ENCODE measurements around the gene REEP3. TPM values are rescaled to one million over a fixed set of nuclear protein-coding genes. Genes with fewer than 3 reads are reported as not detected.
A peak's percentile ranks its signal among the peaks of the same experiment; 100 is the strongest.

The REEP3 gene
- total and polyA plus RNA-seq, 2 of the 8 experiments (the other 6 are each of a cell fraction or from before 2014, with no cell fraction given): 5.8 to 31.5 TPM

DNA sequence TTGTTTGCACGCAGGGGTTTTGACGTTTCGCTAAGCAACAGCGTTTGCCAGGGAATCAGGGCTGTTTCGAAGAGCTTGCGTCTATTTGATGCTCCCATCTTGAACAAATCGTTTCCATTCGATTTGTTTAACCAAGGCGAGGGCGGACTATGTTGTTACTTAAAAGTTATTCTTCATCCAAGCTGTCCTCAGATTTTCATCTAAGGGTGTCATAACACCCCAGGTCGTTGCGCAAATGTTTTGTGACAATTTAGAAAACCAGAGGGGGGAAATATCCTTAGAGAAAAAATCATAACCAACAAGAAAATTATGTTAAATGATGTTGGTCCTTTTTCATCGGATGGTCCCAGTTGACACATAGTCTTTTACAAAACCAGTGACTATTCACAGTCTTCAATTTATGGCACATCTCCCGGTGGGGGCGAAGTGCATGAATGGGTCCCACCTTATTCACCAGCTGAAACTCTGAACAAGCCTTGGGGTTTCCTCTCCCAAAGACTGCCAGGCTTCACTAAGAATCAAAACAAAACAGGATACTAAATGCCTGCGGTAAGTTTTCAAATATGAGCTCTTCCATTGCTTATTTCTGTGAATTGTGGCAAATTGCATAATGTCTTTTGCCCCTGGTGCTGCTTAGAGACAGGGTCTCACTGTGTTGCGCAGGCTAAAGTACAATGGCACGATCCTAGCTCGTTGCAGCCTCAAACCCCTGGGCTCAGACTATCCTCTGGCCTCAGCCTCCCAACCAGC, 109.9 kb downstream of the REEP3 start:
- ChIA-PET CTCF (ENCODE audit: partially characterized antibody) (interaction anchor here (0.6 to 5.2 kb wide), 17 partner anchors 25 to 1094 kb away, joined by 3 to 68 read pairs (median 3); partner anchors contain the start of gene JMJD1C), POLR2A (ENCODE audit: partially characterized antibody) (interaction anchor here (0.6 to 4.6 kb wide), 27 partner anchors 8 to 464 kb away, joined by 3 to 44 read pairs (median 5); partner anchors contain the start of gene REEP3)
- no peak overlapping the region for H3K23ac ChIP-seq (ENCODE audit: insufficient read length)
- H3K56ac ChIP-seq (replicated peaks; ENCODE audit: insufficient read length, low read depth, low read length): no peak overlapping the region
- H3K18ac ChIP-seq (ENCODE audit: extremely low read depth, low read length): peak overlapping the region; percentile 98; the same call in 1 of the 2 replicates
- no peak overlapping the region; the same call in 1 of the 2 replicates for H3K27ac ChIP-seq (ENCODE audit: low read depth, low read length)
- DNase-seq (ENCODE audit: low read depth in 1 of 2, low spot score in 2 of 2) (no peak), FAIRE-seq (no peak)
- peak overlapping the region; percentile 60 to 80 (median 72) for H3K4me3 ChIP-seq (ENCODE audit: extremely low read depth in 1 of 4, insufficient read depth in 2 of 4, low read depth in 3 of 4, low read length in 4 of 4)
- H2BK5ac ChIP-seq (ENCODE audit: low read depth, low read length): peak overlapping the region; percentile 97; the same call in 1 of the 2 replicates
- H3K14ac ChIP-seq (ENCODE audit: insufficient read length): no peak overlapping the region
- no peak overlapping the region for H4K5ac ChIP-seq (ENCODE audit: insufficient read length, low read depth, low read length)
- no peaks in the 10 kb centered on the region for H3K36me3 ChIP-seq (ENCODE audit: control insufficient read depth in 2 of 4, insufficient read depth in 4 of 4, low read length in 3 of 4)
- H2BK15ac ChIP-seq (ENCODE audit: low read length): no peak overlapping the region
- peaks cover 9% of the 10 kb centered on the region; the same call in 1 of the 2 replicates for H3K23me2 ChIP-seq (ENCODE audit: low read depth, low read length)
- peak overlapping the region; percentile 86; the same call in 1 of the 2 replicates for H2AFZ ChIP-seq (ENCODE audit: low read length)
- no peak overlapping the region for H2BK120ac ChIP-seq (replicated peaks; ENCODE audit: low read depth, low read length)
- H3K4me2 ChIP-seq (ENCODE audit: insufficient read depth in 1 of 2, low read depth in 2 of 2, low read length in 2 of 2): peak overlapping the region; percentile 70 to 89
- H2BK12ac ChIP-seq (ENCODE audit: low read depth, low read length): no peak overlapping the region; the same call in 1 of the 2 replicates
- WGBS, 2 experiments (ENCODE audit: extremely low coverage in 1 of 2, insufficient coverage in 1 of 2, insufficient read length in 1 of 2, insufficient replicate concordance in 2 of 2, low coverage in 1 of 2, low lambda C conversion rate in 2 of 2, missing lambda C conversion rate in 1 of 2): 36% methylated on average over 19 of the region's 19 CpGs; no CpG with 5 or more reads in 1 of the 2 experiments
- H4K20me1 ChIP-seq (replicated peaks in 1 of 2; ENCODE audit: control insufficient read depth in 1 of 2, insufficient read depth in 2 of 2, low read length in 2 of 2): no peaks in the 10 kb centered on the region
- peak overlapping the region in 3 of 4 experiments; percentile 64 to 76 (median 70); a peak in 6 of 7 replicates for H3K9ac ChIP-seq (replicated peaks in 1 of 4; ENCODE audit: extremely low read depth in 1 of 4, low read depth in 3 of 4, low read length in 3 of 4)
- H3K79me2 ChIP-seq (ENCODE audit: control insufficient read depth in 1 of 2, insufficient read depth in 2 of 2, low read length in 2 of 2): no peaks in the 10 kb centered on the region
- H3K27me3 ChIP-seq (replicated peaks in 1 of 4; ENCODE audit: control insufficient read depth in 3 of 4, extremely low read depth in 1 of 4, insufficient read depth in 3 of 4, low read length in 3 of 4): no peaks in the 10 kb centered on the region
- no peaks in the 10 kb centered on the region for H3K79me1 ChIP-seq (ENCODE audit: low read depth, low read length)
- H4K91ac ChIP-seq (replicated peaks; ENCODE audit: insufficient read length, low read length): peak overlapping the region; percentile 36
- H3K4ac ChIP-seq (replicated peaks; ENCODE audit: insufficient read length, low read depth, low read length): no peak overlapping the region
- H3K9me3 ChIP-seq (ENCODE audit: insufficient read depth in 2 of 2, low read depth in 1 of 2, low read length in 1 of 2): no peaks in the 10 kb centered on the region
- H3K4me1 ChIP-seq (replicated peaks in 1 of 4; ENCODE audit: control insufficient read depth in 3 of 4, insufficient read depth in 4 of 4, low read length in 3 of 4): peaks cover 11 to 16% (median 13%) of the 10 kb centered on the region in 4 experiments; a peak in 6 of 7 replicates
- no peak overlapping the region for H4K8ac ChIP-seq (ENCODE audit: extremely low read depth, insufficient read depth, low read length)
- H2BK20ac ChIP-seq (ENCODE audit: low read length): no peak overlapping the region
- peak overlapping the region; percentile 91 for H2AK5ac ChIP-seq (ENCODE audit: low read depth, low read length)
- TF ChIP-seq SAP30 (IDR thresholded peaks at IDR 0.05; ENCODE audit: insufficient read depth, insufficient replicate concordance, low read length): peak; percentile 4
- 0 out of 2 replicates have a peak, but pooled peaks have one; percentile 10 for TF ChIP-seq SP1 (IDR thresholded peaks at IDR 0.05; ENCODE audit: low read depth, low read length)
- TF ChIP-seq SIN3A (conservative IDR thresholded peaks at IDR 0.05 in 1 of 2, IDR thresholded peaks at IDR 0.05 in 1 of 2; ENCODE audit: low read depth in 1 of 2, low read length in 2 of 2): 0 out of 4 replicates have a peak, but pooled peaks of 1 of the 2 experiments have one; percentile 72
- TF ChIP-seq TAF7 (optimal IDR thresholded peaks at IDR 0.05; ENCODE audit: borderline replicate concordance, low read depth, low read length): peak; percentile 12
- TF ChIP-seq POLR2AphosphoS5 (IDR thresholded peaks at IDR 0.05; ENCODE audit: low read depth, low read length): no peak
- no peak for TF ChIP-seq POU5F1 (IDR thresholded peaks at IDR 0.05; ENCODE audit: low read depth, low read length)
- 0 out of 2 replicates have a peak, but pooled peaks have one; percentile 5 for TF ChIP-seq CEBPB (IDR thresholded peaks at IDR 0.05; ENCODE audit: low read depth, low read length)

Measured in H1 (cell line).